ENCODE data around the gene OR1A1. TPM values are rescaled to one million over a fixed set of nuclear protein-coding genes. Genes with fewer than 3 reads are reported as not detected.

OR1A1 gene
- not detected in 2 replicates for total RNA-seq

GRCh38 chr17:3207367-3207766 lies at the start of gene OR1A1:
Gene OR1A1 (plus strand): TSS chr17:3207667. CDS start chr17:3215621, 7,954 bp downstream.

GRCh38 chr17:3197219-3197618 lies 10.2 kb upstream of the OR1A1 start, which contains the start of gene OR1A2:
Gene OR1A2 (plus strand): TSS chr17:3197519. CDS start chr17:3197519, 0 bp downstream.

Other genes starting within 250 kb of the OR1A1 start
- gene OR1D5, start 144.1 kb upstream of the OR1A1 start, total RNA-seq, result not detected in 2 replicates
- not detected in 2 replicates for gene OR1D2, start 103.2 kb upstream of the OR1A1 start, total RNA-seq
- gene OR1G1, start 80.1 kb upstream of the OR1A1 start, total RNA-seq, result not detected in 2 replicates
- not detected in 2 replicates for gene OR1A2, start 10.1 kb upstream of the OR1A1 start, total RNA-seq
- gene OR3A1, start 90.7 kb downstream of the OR1A1 start, total RNA-seq, result not detected in 2 replicates
- gene OR3A2, start 178.6 kb downstream of the OR1A1 start, total RNA-seq, result 0.13 TPM in 1 of 2 replicates, not detected in the other
- gene OR1E1, start 190.7 kb downstream of the OR1A1 start, total RNA-seq, result not detected in 2 replicates
- not detected in 2 replicates for gene OR3A3, start 203.7 kb downstream of the OR1A1 start, total RNA-seq
- not detected in 2 replicates for gene OR1E2, start 226.2 kb downstream of the OR1A1 start, total RNA-seq